Skeletal muscle satellite cell (primary cell): ENCODE measurements around the gene ASTN1.

Source experiments
- H3K27me3 ChIP-seq: 2 replicates; pipeline ENCODE4 v1.7.0; 2013; ENCODE audit warnings: low read length; ENCODE audit not compliant: control insufficient read depth, insufficient read depth
- H3K36me3 ChIP-seq: 2 replicates; pipeline ENCODE4 v1.7.0; 2013; ENCODE audit warnings: mild to moderate bottlenecking, control low read depth, low read length; ENCODE audit not compliant: insufficient read depth
- H3K4me1 ChIP-seq: 2 replicates; pipeline ENCODE4 v1.7.0; 2013; ENCODE audit warnings: low read length; ENCODE audit not compliant: control insufficient read depth, insufficient read depth
- H3K4me2 ChIP-seq: 2 replicates; pipeline ENCODE4 v1.7.0; 2013; ENCODE audit warnings: mild to moderate bottlenecking, low read length
- H3K4me3 ChIP-seq: 2 replicates; pipeline ENCODE4 v1.7.0; 2013; ENCODE audit warnings: low read length
- H3K9ac ChIP-seq: 2 replicates; pipeline ENCODE4 v1.7.0; 2013; ENCODE audit warnings: mild to moderate bottlenecking, low read depth, low read length, moderate library complexity
- H3K9me3 ChIP-seq: replicated peaks from 2 replicates; pipeline ENCODE4 v1.7.0; 2013; ENCODE audit warnings: mild to moderate bottlenecking, control low read depth, low read length

The ASTN1 gene

GRCh38 chr1:176899321-176899720 lies 265.2 kb downstream of the ASTN1 start:
- no peak overlapping the region for H3K9ac ChIP-seq
- no peaks in the 10 kb centered on the region for H3K9me3 ChIP-seq
- no peak overlapping the region for H3K4me3 ChIP-seq
- no peak overlapping the region for H3K4me2 ChIP-seq
- peaks cover 17% of the 10 kb centered on the region for H3K4me1 ChIP-seq
- H3K27me3 ChIP-seq = peaks cover 48% of the 10 kb centered on the region
- H3K36me3 ChIP-seq = no peaks in the 10 kb centered on the region

- H3K27me3 ChIP-seq = peaks cover 42% of the 10 kb centered on the region
- H3K9me3 ChIP-seq = no peaks in the 10 kb centered on the region
- peak overlapping the region; percentile 82 for H3K4me2 ChIP-seq
- no peaks in the 10 kb centered on the region for H3K36me3 ChIP-seq
- H3K4me3 ChIP-seq = peak overlapping the region; percentile 62
- H3K9ac ChIP-seq = peak overlapping the region; percentile 41
- peaks cover 4% of the 10 kb centered on the region for H3K4me1 ChIP-seq
These were observed 266.9 kb downstream of the ASTN1 start for GRCh38 chr1:176897350-176898236.

GRCh38 chr1:176896216-176896615 lies 268.3 kb downstream of the ASTN1 start:
- Histone ChIP-seq H3K36me3 (no peaks in the 10 kb centered on the region), H3K27me3 (peaks cover 36% of the 10 kb centered on the region), H3K4me1 (peaks cover 4% of the 10 kb centered on the region), H3K9ac (no peak overlapping the region), H3K9me3 (no peaks in the 10 kb centered on the region), H3K4me3 (no peak overlapping the region), H3K4me2 (no peak overlapping the region)

- Histone ChIP-seq H3K27me3 (peaks cover 25% of the 10 kb centered on the region), H3K4me1 (peaks cover 4% of the 10 kb centered on the region), H3K4me2 (no peak overlapping the region), H3K36me3 (no peaks in the 10 kb centered on the region), H3K4me3 (no peak overlapping the region), H3K9ac (no peak overlapping the region), H3K9me3 (no peaks in the 10 kb centered on the region)
These were observed 270.1 kb downstream of the ASTN1 start for GRCh38 chr1:176894450-176894849.

- H3K9ac ChIP-seq = no peak overlapping the region
- H3K4me1 ChIP-seq = peaks cover 4% of the 10 kb centered on the region
- H3K27me3 ChIP-seq = peaks cover 20% of the 10 kb centered on the region
- H3K36me3 ChIP-seq = no peaks in the 10 kb centered on the region
- no peaks in the 10 kb centered on the region for H3K9me3 ChIP-seq
- no peak overlapping the region for H3K4me3 ChIP-seq
- H3K4me2 ChIP-seq = no peak overlapping the region
These were observed 270.7 kb downstream of the ASTN1 start for GRCh38 chr1:176893625-176894352.

- Histone ChIP-seq H3K4me2 (no peak overlapping the region), H3K36me3 (no peaks in the 10 kb centered on the region), H3K9me3 (no peaks in the 10 kb centered on the region), H3K27me3 (peaks cover 9% of the 10 kb centered on the region), H3K4me1 (no peaks in the 10 kb centered on the region), H3K4me3 (no peak overlapping the region), H3K9ac (no peak overlapping the region)
These were observed 276.0 kb downstream of the ASTN1 start for GRCh38 chr1:176888471-176889032.

- Histone ChIP-seq H3K9ac (no peak overlapping the region), H3K36me3 (no peaks in the 10 kb centered on the region), H3K4me3 (no peak overlapping the region), H3K27me3 (peaks cover 5% of the 10 kb centered on the region), H3K9me3 (no peaks in the 10 kb centered on the region), H3K4me1 (no peaks in the 10 kb centered on the region), H3K4me2 (no peak overlapping the region)
These were observed 278.8 kb downstream of the ASTN1 start for GRCh38 chr1:176885751-176886150.

GRCh38 chr1:176885341-176885740 lies 279.2 kb downstream of the ASTN1 start:
- Histone ChIP-seq H3K36me3 (no peaks in the 10 kb centered on the region), H3K4me2 (no peak overlapping the region), H3K9ac (no peak overlapping the region), H3K4me1 (no peaks in the 10 kb centered on the region), H3K27me3 (peaks cover 5% of the 10 kb centered on the region), H3K9me3 (no peaks in the 10 kb centered on the region), H3K4me3 (no peak overlapping the region)

- no peak overlapping the region for H3K9ac ChIP-seq
- no peaks in the 10 kb centered on the region for H3K9me3 ChIP-seq
- H3K4me3 ChIP-seq = no peak overlapping the region
- H3K36me3 ChIP-seq = no peaks in the 10 kb centered on the region
- peaks cover 5% of the 10 kb centered on the region for H3K27me3 ChIP-seq
- no peaks in the 10 kb centered on the region for H3K4me1 ChIP-seq
- no peak overlapping the region for H3K4me2 ChIP-seq
These were observed 279.6 kb downstream of the ASTN1 start for GRCh38 chr1:176884911-176885310.

GRCh38 chr1:176884286-176884685 lies 280.2 kb downstream of the ASTN1 start:
- no peak overlapping the region for H3K4me3 ChIP-seq
- H3K4me2 ChIP-seq = no peak overlapping the region
- H3K36me3 ChIP-seq = no peaks in the 10 kb centered on the region
- no peak overlapping the region for H3K9ac ChIP-seq
- peaks cover 5% of the 10 kb centered on the region for H3K27me3 ChIP-seq
- no peaks in the 10 kb centered on the region for H3K9me3 ChIP-seq
- no peaks in the 10 kb centered on the region for H3K4me1 ChIP-seq

GRCh38 chr1:176880955-176881595 lies 283.4 kb downstream of the ASTN1 start:
- Histone ChIP-seq H3K36me3 (no peaks in the 10 kb centered on the region), H3K9ac (no peak overlapping the region), H3K27me3 (peaks cover 4% of the 10 kb centered on the region), H3K9me3 (no peaks in the 10 kb centered on the region), H3K4me2 (no peak overlapping the region), H3K4me1 (no peaks in the 10 kb centered on the region), H3K4me3 (no peak overlapping the region)
